OCI-LY1 (cell line): ENCODE results near the gene STK17B.

Experiments used
- EZH2 ChIP-seq: fragments of 200-600 bp; sonication (generic), shearing (Covaris generic); IDR thresholded peaks from 2 replicates; pipeline ENCODE4 v1.8.0; 2017; ENCODE audit warnings: borderline replicate concordance, mixed run types, mild to moderate bottlenecking, antibody characterized with exemption, low read length, moderate library complexity, mixed read lengths
- TF ChIP-seq, protein P1 (sequence below): fragments of 200-600 bp; sonication (generic), shearing (Covaris generic); IDR thresholded peaks from 2 replicates; pipeline ENCODE4 v1.5.1; 2017; ENCODE audit warnings: mild to moderate bottlenecking, antibody characterized with exemption, low read length, moderate library complexity, mixed read lengths

DNA sequence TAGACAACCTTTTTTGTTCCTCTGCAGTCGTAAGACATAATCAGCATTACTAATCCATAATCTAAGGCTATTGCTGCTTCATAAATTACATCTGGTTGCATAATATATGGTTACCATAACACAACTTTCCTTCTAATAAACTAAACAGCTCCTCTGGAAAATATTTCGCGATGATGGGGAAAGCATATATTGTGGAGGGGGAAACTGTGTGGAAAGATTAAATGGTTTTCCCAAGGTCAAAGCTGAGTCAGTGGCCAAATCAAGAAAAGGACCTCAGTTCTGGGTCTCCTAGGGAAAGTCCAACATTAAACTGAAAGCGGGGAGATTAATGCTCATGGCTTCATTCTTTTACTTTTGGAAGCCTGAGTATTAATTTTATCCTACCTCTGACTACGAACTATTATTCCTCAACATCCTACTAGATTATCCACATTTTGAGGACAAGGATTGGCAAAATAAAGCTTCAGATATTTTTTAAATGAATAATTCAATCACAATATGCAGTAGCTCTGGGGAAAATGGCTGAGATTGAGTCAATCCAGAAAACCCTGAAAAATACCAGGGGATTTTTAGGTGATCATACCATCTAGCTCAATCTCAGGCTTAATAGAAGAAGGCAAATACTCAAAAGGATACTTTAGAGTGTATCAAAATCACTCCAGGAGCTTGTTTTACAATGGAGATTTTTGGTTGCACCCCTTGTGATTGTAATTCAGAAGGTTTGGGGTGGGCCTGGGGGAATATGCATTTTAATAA is 33.8 kb upstream of the STK17B start:
- TF ChIP-seq, protein P1, sequence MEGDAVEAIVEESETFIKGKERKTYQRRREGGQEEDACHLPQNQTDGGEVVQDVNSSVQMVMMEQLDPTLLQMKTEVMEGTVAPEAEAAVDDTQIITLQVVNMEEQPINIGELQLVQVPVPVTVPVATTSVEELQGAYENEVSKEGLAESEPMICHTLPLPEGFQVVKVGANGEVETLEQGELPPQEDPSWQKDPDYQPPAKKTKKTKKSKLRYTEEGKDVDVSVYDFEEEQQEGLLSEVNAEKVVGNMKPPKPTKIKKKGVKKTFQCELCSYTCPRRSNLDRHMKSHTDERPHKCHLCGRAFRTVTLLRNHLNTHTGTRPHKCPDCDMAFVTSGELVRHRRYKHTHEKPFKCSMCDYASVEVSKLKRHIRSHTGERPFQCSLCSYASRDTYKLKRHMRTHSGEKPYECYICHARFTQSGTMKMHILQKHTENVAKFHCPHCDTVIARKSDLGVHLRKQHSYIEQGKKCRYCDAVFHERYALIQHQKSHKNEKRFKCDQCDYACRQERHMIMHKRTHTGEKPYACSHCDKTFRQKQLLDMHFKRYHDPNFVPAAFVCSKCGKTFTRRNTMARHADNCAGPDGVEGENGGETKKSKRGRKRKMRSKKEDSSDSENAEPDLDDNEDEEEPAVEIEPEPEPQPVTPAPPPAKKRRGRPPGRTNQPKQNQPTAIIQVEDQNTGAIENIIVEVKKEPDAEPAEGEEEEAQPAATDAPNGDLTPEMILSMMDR: no peak
- no peak for TF ChIP-seq EZH2
